COLO668 (cell line): ENCODE data around the gene PLAGL1.
"Not testable (repeated sequence)": the region's sequence is repeated elsewhere in the genome, so short reads cannot be mapped to it uniquely, and the experiment has no call there.

Source experiments
- DNase-seq: peaks from one replicate; lab custom pipeline; 2025; ENCODE audit not compliant: unreplicated experiment; lab: John Stamatoyannopoulos, UW

Gene PLAGL1

DNA sequence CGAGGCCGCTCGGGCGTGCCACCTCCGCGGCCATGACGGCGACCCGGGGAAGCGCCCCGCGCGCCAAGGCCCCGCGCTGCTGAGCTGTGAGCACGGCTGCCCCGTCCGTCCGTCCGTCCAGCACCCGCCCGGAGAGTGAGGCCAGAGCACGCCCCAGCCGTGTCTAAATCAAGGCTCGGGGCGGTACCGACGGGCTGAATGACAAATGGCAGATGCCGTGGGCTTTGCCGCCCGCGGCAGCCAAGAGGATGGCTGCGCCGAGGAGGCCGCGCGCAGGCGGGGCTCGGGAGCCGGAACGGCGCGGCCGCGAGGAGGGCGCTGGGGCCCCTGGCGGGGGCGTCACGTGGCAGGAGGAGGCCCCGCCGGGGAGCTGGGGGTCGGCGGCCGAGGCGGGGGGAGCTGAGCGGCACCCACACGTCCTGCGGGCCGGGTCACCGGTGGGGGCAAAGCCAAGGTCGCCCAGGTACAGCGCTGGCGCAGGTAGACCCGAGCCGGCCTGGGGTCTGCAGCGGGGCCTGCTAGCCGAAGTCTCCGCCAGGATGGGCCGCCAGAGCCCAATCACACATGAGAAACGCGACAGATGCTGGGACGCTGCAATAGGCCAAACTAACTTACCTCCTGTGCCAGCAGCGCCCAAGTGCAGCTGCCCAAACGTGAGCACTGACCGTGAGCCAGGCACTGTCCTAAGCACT lies at the start of gene PLAGL1:
TSS of gene PLAGL1 (minus strand) at position 140 of the 692 bp plus-strand sequence. CDS start 60,123 bp downstream, outside the sequence.
- DNase-seq: peak; percentile 52

- DNase-seq: no peak
Observed at GRCh38 chr6:144055121-144055931, 47.3 kb upstream of the PLAGL1 start.

DNA sequence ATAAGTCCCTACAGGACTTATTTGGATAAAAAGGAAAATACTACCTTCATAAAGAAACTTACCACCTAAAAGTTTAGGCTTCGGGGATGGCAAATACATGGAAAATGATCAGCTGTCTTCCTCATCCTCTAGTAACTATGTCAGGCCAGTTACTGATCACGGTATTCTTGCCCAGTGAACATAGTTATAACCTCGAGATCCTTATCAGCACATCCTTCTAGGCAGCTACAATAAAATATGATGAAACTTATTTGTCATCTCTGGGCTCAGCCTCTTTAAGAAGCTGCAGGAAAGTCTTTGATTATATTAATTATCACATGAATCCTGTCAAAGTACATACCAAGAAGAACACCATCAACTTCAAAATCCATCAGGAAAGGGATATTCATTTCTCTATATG lies 45.5 kb upstream of the PLAGL1 start:
- no peak for DNase-seq

DNA sequence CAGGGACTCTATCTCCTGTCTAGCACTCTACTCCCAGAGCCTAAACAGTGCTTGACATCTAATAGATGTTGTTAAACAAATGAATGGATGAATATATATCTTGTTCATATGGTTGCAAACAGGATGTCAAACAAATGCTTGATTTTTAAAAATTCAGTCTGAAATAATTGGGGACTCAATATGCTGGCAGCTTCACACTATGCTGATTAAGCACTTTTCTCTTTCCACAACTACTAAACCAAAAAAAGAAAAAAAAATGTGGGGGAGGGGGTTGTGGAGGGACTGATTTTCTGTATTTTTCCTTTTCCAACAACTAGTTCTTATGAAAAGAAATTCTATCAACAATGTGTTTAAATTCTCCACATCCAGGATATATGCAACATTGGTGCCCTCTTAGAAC lies 44.4 kb upstream of the PLAGL1 start:
- DNase-seq: no peak

- DNase-seq: no peak
Observed at GRCh38 chr6:144049386-144049785, 41.3 kb upstream of the PLAGL1 start.

DNA sequence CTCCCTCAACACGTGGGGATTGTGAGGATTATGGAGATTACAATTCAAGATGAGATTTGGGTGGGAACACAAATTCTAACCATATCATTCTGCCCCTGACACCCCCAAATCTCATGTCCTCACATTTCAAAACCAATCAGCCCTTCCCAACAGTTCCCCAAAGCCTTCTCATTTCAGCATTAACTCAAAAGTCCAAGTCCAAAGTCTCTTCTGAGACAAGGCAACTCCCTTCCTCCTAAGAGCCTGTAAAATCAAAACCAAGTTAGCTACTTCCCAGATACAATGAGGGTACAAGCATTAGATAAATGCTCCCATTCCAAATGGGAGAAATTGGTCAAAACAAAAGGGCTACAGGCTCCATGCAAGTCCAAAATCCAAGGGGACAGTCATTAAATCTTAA lies 39.6 kb upstream of the PLAGL1 start:
- no peak for DNase-seq

GRCh38 chr6:144046672-144047071 lies 38.6 kb upstream of the PLAGL1 start:
- not testable (repeated sequence) for DNase-seq

DNA sequence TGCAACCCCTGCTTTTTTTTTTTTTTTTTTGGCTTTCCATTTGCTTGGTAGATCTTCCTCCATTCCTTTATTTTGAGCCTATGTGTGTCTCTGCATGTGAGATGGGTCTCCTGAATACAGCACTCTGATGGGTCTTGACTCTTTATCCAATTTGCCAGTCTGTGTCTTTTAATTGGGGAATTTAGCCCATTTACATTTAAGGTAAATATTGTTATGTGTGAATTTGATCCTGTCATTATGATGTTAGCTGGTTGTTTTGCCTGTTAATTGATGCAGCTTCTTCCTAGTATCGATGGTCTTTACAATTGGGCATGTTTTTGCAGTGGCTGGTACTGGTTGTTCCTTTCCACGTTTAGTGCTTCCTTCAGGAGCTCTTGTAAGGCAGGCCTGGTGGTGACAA lies 36.9 kb upstream of the PLAGL1 start:
- not testable (repeated sequence) for DNase-seq

- no peak for DNase-seq
Observed at GRCh38 chr6:144036835-144037195, 28.8 kb upstream of the PLAGL1 start.

GRCh38 chr6:144036064-144036834 lies 28.2 kb upstream of the PLAGL1 start:
- DNase-seq: no peak

GRCh38 chr6:144035416-144035815 lies 27.4 kb upstream of the PLAGL1 start:
- no peak for DNase-seq

DNA sequence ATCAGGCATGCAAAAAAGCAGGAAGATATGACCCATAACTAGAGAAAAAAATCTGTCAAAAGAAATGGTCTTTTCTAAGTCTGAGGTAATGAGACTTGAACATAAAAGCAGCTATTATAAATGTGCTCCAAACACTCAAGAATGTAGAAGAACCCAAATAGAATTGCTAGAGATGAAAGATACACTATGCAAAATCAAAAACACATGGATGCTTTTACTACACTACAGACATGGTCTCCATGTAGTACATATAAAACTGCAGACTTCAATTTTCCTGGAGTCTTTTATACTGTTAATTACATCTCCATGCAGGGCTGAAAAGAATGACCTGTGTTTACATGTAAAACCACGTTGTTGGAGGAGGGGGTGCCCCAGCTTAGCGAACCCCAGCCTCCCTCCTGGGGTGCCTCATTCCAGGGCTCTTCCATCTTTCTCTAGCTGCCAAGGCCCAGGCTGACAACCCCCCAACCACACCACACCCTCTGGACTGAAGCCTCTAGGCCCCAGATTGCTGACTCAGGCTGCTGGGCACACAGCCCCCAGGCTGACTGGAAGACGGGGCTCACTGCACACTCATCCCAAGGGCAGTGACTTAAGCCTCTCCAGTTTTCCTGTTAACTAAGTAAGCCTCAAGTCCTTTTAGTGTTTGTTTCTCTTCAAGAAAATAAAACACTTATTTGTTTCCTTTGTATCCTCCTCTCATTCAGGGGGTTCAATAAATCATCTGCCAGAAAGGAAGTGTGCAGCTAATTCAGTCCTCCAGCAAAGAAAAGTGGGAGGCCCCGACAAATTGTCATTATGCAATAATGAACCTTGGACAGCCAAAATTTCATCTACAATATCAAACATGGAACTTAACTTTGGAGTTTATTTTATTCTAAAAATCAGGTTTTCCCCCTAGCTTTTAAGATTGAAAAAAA lies 26.0 kb upstream of the PLAGL1 start:
- no peak for DNase-seq

- DNase-seq: no peak
Observed at GRCh38 chr6:144029452-144029851, 21.4 kb upstream of the PLAGL1 start.

DNA sequence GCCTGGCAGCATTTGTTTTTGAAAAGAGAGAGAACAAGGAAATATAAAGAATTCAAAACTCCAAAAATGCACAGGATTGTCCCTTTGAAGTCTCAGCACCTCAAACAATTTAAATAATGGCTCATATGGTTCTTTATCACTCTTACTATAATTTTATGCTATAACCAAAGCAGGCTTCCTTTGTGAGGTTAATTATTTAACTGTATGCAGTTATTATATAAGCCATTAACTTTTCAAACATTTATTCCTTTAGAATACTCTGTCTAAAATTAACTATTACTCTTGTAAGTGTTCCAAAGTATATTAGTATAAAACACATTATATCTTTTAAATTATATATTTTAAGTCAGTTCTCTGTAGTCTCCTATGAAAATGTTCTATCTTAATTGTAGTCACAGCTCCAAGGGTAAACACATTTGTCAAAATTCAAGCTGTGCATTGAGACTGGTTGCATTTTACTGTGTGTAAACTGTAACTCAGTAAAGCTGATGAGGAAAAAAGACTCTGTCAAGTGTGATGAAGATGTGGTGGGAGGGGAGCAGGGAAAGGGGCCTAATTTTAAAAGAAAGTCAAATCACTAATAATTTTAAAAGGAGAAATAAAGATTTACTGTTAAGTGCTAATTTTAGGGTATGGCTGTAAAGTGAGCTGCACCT lies 20.0 kb upstream of the PLAGL1 start:
- DNase-seq: no peak

GRCh38 chr6:144023216-144023615 lies 15.2 kb upstream of the PLAGL1 start:
- DNase-seq: no peak

DNA sequence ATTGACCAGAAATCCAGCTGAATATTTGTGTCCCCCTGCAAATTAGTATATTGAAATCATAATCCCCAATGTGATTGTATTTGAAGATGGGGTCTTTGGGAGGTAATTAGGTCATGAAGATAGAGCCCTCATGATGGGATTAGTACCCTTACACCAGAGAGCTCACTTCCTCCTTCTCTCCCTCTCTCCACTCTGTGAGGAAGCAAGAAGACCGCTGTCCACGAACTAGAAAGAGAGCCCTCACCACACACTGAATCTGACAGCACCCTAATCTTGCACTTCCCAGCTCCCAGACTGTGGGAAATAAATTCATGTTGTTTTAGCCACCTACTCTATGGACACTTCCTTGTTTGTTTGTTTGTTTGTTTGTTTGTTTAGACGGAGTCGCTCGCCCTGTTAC lies 11.9 kb upstream of the PLAGL1 start:
- DNase-seq: no peak

- no peak for DNase-seq
Observed at GRCh38 chr6:144017166-144018094, 9.4 kb upstream of the PLAGL1 start.

- peak; percentile 72 for DNase-seq
Observed at GRCh38 chr6:144013486-144013909, 5.4 kb upstream of the PLAGL1 start.

DNA sequence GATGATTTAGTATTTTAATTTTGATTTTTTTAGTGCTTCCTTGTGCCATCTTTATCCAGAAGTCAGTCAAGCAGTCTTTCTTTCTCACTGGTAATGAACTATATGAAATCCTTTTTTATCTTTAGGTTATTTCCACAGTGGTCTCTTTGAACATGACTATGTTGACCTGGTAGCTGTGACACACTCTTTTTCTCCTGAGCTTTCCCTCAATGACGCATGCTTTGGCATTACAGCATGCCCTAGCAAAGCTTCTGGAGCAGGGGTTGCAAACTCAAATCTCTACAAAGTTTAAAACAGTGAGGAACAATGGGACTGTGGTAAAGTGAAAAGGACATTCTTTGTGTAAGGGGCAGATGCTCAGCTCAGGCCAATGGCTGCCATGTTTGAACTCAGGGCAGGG lies 4.5 kb upstream of the PLAGL1 start:
- no peak for DNase-seq
